Mucosa of descending colon (tissue), 3 donors: ENCODE data around the gene PLA2G2A. TPM values are rescaled to one million over a fixed set of nuclear protein-coding genes. Genes with fewer than 3 reads are reported as not detected.
A peak's percentile ranks its signal among the peaks of the same experiment; 100 is the strongest.

Experiments used
- ATAC-seq: fragments of 200-7000 bp; cut with Tn5 transposase; one replicate; pipeline ENCODE4 v1.9.1; 2020; ENCODE audit warnings: mild to moderate bottlenecking, moderate library complexity
- DNase-seq, 3 donors: peaks; one replicate each; pipeline ENCODE4 v3.0.0-alpha.2; 2020
- H3K36me3 ChIP-seq: fragments of 200-600 bp; one replicate; pipeline ENCODE4 v1.8.0; 2021; ENCODE audit warnings: low read depth, mild to moderate bottlenecking
- H3K4me1 ChIP-seq: fragments of 200-600 bp; one replicate; pipeline ENCODE4 v1.8.0; 2021; ENCODE audit warnings: low read depth, mild to moderate bottlenecking
- H3K4me3 ChIP-seq: fragments of 200-600 bp; one replicate; pipeline ENCODE4 v1.8.0; 2021; ENCODE audit warnings: mild to moderate bottlenecking
- H3K9me3 ChIP-seq: fragments of 200-600 bp; one replicate; pipeline ENCODE4 v1.8.0; 2021; ENCODE audit warnings: mild to moderate bottlenecking
- CTCF ChIP-seq: fragments of 200-600 bp; IDR thresholded peaks from one replicate; pipeline ENCODE4 v1.8.0; 2022; ENCODE audit warnings: antibody characterized with exemption, mild to moderate bottlenecking
- intact Hi-C, 2 donors: fragments of 100-400 bp; cut with DNase I in 1 of 2; cut with micrococcal nuclease in 1 of 2; formaldehyde crosslinking; loops; one replicate each; pipeline versions ENCODE4 v1.11.0 to v1.11.1; 2022; cut with DNase I, micrococcal nuclease
- total RNA-seq, 3 donors: library from RNA; stranded (reverse); fragmentation: NEBNext Ultra II Directional in 2 of 3; extraction: Animal tissue kit (Norgen Biotek cat#: 25700) in 2 of 3; gene quantifications; one replicate each; pipeline versions ENCODE4 v1.2.1 to v1.2.4, GENCODE V29; 2021 to 2023
- donor health status: DM: no; HTN: no; CAD: no; lungs with moderate emphysema.
- donor health status: DM: no; HTN: no; CAD: no.
- donor health status: DM: no; HTN: yes; CAD: no.

Gene PLA2G2A
- total RNA-seq, 3 donors from 2014 or later = 34.8 to 2,765 (median 275) TPM

GRCh38 chr1:19978143-19978542 is 1.3 kb downstream of the PLA2G2A start:
- intact Hi-C loops = loop anchor here in 1 of 2 donors (10.0 kb wide), 1 partner anchor 177 kb away; no protein-coding TSS in a partner anchor
- H3K4me1 ChIP-seq = peaks cover 41% of the 10 kb centered on the region
- ATAC-seq (no peak), DNase-seq (no peak)
- H3K4me3 ChIP-seq = no peak overlapping the region
- TF ChIP-seq CTCF = no peak
- no peaks in the 10 kb centered on the region for H3K36me3 ChIP-seq
- no peaks in the 10 kb centered on the region for H3K9me3 ChIP-seq

- intact Hi-C loops = loop anchor here in 1 of 2 donors (10.0 kb wide), 1 partner anchor 178 kb away; no protein-coding TSS in a partner anchor
- no peak for TF ChIP-seq CTCF
- no peak for ATAC-seq
- no peak for DNase-seq
- Histone ChIP-seq H3K4me3 (no peak overlapping the region), H3K4me1 (peaks cover 32% of the 10 kb centered on the region), H3K9me3 (no peaks in the 10 kb centered on the region), H3K36me3 (no peaks in the 10 kb centered on the region)
Observed at GRCh38 chr1:19976317-19977003, 3.0 kb downstream of the PLA2G2A start.

- no peaks in the 10 kb centered on the region for H3K9me3 ChIP-seq
- no peak overlapping the region for H3K4me3 ChIP-seq
- H3K4me1 ChIP-seq = peaks cover 24% of the 10 kb centered on the region
- no peaks in the 10 kb centered on the region for H3K36me3 ChIP-seq
- intact Hi-C loops = loop anchor here in 1 of 2 donors (10.0 kb wide), 1 partner anchor 179 kb away; no protein-coding TSS in a partner anchor
- no peak for TF ChIP-seq CTCF
- ATAC-seq (no peak), DNase-seq (no peak)
Observed at GRCh38 chr1:19975423-19976193, 3.8 kb downstream of the PLA2G2A start.

GRCh38 chr1:19974822-19975416 is 4.5 kb downstream of the PLA2G2A start:
- H3K4me1 ChIP-seq = peaks cover 17% of the 10 kb centered on the region
- no peaks in the 10 kb centered on the region for H3K36me3 ChIP-seq
- DNase-seq (peak in 2 of 3 donors; percentile 65 to 68), ATAC-seq (peak; percentile 80)
- H3K4me3 ChIP-seq = no peak overlapping the region
- H3K9me3 ChIP-seq = no peaks in the 10 kb centered on the region
- intact Hi-C loops = loop anchor here in 1 of 2 donors (10.0 kb wide), 1 partner anchor 180 kb away; no protein-coding TSS in a partner anchor
- peak; percentile 74 for TF ChIP-seq CTCF

- no peak for DNase-seq
- peaks cover 8% of the 10 kb centered on the region for H3K4me1 ChIP-seq
- no peak for ATAC-seq
- intact Hi-C loops = loop anchor here in 1 of 2 donors (10.0 kb wide), 1 partner anchor 181 kb away; no protein-coding TSS in a partner anchor
- no peak overlapping the region for H3K4me3 ChIP-seq
- no peak for TF ChIP-seq CTCF
- H3K9me3 ChIP-seq = no peaks in the 10 kb centered on the region
- no peaks in the 10 kb centered on the region for H3K36me3 ChIP-seq
Observed at GRCh38 chr1:19973616-19974015, 5.8 kb downstream of the PLA2G2A start.
